GM21529 (cell line): ENCODE measurements around the gene CERKL.

Experiments
- ATAC-seq: cut with Tn5 transposase; IDR thresholded peaks from one replicate; pipeline ENCODE4 v1.9.1; 2021; ENCODE audit not compliant: unreplicated experiment

Gene CERKL

GRCh38 chr2:181678861-181679543 lies 22.1 kb upstream of the CERKL start:
- no peak for ATAC-seq

- no peak for ATAC-seq
Observed at GRCh38 chr2:181677912-181678586, 21.1 kb upstream of the CERKL start.

- no peak for ATAC-seq
Observed at GRCh38 chr2:181675254-181675653, 18.3 kb upstream of the CERKL start.

GRCh38 chr2:181674461-181674860 lies 17.6 kb upstream of the CERKL start:
- no peak for ATAC-seq

GRCh38 chr2:181673173-181673572 lies 16.3 kb upstream of the CERKL start:
- ATAC-seq, result peak; percentile 31

DNA sequence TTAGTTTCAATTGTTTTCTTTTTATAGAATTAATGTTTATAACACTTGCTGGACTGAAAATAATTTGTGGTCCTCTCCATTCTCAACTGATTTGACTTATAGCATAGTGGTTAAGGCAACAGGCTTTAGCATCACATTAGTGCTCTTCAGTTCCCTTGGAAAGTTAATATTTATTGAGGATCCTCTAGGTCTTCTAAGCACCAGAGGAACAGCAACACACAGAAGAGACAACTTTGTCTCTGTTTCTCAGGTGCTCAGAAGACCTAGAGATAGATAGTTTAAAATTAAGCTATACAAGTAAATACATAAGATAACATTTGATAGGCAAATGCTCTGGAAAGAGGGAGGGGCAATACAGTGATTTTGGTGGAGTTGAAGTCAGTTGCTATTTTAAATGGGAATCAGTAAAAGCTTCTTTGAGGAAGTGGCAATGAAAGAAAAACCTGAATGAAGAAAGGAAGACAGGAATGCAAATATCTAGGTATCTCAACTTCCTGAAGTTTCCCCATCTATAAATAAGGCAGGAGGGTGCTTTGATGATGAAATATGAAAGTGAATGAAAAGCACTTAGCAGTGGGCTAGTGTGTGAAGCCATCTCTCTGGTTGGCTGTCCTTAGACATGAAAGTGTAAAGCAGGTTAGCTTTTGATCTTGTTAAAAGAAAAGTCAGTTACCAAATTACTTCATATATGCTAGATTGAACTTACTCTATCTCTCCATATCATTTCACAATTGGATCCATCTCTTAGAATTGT lies 15.5 kb upstream of the CERKL start:
- peak; percentile 93 for ATAC-seq

- no peak for ATAC-seq
Observed at GRCh38 chr2:181670632-181671031, 13.7 kb upstream of the CERKL start.

GRCh38 chr2:181667234-181667633 lies 10.3 kb upstream of the CERKL start:
- ATAC-seq, result no peak

GRCh38 chr2:181662287-181662686 lies 5.4 kb upstream of the CERKL start:
- no peak for ATAC-seq

GRCh38 chr2:181660181-181660580 lies 3.3 kb upstream of the CERKL start:
- no peak for ATAC-seq

- no peak for ATAC-seq
Observed at GRCh38 chr2:181658444-181658843, 1.5 kb upstream of the CERKL start.

DNA sequence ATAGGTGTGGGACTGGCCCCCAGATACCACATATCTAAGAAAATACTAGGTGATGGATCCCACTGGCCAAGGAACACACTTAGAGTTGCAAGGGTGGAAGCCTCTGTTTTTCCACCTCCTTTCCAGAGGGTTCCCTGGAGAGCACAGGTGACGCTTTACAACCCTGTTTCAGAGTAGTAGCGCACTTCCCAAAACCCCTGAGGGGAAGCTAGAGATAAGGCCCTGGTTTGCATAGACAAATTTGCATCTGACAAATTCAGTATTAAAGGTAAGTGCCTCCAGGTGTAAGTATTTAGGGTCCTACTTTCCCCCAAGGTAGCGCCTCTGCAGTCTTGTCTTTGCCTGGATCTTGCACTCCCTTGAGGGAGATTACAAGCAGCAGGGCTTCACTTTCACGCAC lies 474 bp upstream of the CERKL start:
- no peak for ATAC-seq

DNA sequence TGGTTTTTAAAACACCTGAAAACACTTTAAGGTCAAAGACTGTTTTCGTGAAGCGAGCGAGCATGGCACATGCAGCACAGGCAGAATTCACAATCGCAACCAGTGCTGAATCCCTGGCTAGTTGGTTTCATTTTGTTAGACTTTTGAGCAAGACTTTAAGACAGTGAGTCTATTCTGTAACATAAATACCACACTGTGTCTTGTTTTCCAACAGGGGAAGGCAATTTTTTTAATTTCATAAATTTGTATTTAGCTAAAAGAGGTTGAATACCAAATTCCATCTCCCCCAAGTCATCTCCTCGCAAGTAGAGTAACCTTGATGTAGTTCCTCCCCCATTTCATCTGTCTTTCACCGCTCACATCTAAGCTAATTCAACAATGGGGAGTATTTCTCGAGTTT lies 1.4 kb downstream of the CERKL start:
- ATAC-seq, result no peak

DNA sequence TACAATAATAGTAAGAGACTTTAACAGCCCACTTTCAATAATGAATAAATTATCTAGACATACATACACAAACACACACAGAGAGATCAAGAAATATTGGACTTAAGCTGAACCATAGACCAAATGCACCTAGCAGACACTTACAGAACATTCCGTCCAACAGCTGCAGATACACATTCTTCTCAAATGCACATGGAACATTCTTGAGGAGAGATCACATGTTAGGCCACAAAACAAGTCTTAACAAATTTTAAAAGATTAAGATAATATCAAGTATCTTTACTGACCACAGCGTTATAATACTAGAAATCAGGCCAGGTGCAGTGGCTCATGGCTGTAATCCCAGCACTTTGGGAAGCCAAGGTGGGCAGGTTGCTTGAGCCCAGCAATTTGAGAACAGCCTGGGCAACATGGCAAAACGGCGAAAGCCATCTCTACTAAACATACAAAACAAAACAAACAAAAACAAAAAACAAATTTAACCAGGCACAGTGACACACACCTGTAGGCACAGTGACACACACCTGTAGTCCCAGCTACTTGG lies 7.4 kb downstream of the CERKL start:
- ATAC-seq, result no peak

DNA sequence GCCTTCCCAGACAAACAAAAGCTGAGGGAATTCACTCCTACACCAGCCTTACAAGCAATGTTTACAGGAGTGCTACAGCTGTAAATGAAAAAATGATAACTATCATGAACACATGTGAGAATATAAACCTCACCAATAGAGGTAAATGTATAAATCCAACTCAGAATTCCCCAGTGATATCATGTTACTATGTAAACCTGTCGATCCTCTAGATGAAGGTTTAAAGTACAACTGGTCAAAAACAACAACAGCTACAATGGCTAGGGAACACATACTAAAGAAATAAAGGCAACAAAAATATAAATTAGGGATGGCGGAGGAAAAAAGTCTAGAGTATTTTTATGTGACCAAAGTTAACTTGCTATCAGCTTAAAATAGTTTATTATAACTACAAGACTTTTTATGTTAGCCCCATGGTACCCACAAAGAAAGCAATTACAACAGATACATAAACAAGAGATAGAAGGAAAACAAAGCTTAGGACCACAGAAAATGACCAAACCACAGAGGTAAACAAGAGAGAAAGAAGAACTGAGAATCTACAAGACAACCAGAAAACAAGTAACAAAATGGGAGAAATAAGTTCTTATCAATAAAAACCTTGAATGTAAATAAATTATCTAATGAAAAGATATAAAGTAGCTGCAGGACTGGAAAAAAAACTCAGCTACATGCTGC lies 8.3 kb downstream of the CERKL start:
- no peak for ATAC-seq

GRCh38 chr2:181646415-181646987 lies 10.4 kb downstream of the CERKL start:
- no peak for ATAC-seq

DNA sequence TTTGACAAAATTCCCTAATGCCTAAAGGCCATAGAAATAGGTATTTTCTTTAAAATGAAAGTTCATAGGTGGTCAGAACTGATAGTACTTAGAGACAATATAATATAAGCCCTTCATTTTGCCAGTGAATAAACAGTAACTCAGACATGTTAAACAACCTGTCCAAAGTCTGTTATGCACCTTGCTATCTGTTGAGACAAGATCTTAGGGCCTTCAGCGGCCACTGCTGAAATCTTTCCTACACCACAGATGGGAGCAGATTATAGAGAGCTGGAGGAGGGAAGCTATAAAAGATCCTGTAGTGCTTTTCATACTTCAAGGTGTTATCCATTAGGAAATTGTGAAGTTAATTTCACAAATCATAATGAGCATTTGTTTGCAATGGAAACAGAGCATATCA lies 13.8 kb downstream of the CERKL start:
- ATAC-seq, result no peak

DNA sequence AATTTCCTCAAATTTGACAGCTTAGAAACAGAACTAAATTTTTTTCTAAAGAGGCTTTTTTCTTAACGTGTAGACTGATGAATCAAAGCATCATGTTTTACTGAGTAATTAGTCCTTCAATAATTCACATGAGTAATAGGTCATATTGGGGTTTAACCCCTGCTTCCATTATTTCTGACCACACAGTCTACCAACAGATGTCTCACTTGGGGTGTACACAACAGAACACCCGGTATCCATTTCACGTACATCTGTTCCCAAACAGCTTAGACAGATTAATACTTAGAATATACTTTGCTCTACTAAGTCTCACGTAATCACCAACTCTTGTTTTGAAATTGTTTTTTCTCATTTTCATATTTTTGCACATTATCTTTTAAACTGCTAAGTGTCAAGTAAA lies 14.8 kb downstream of the CERKL start:
- ATAC-seq, result no peak

DNA sequence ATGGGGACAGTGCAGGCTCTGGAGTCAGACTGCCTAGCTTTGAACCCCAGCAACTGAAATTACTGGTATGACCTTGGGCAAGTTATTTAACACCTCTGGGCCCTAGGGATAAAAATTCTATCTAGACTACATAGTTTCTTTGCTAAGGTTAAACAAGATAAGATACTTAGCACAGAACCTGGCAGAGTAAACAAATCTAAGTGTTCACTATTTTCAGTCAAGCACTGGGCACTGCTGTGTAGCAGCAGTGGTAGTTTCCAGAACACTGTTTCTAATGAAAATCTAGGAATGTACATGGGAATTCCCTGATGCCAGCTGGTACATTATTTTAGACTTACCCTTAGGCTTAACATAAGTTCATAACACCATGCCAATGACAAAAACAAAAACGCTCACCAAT lies 17.2 kb downstream of the CERKL start:
- ATAC-seq, result no peak

GRCh38 chr2:181632733-181633401 lies 24.0 kb downstream of the CERKL start:
- ATAC-seq, result peak; percentile 87
